Prostate gland (tissue), 2 donors: ENCODE results near the gene LENG1.
A peak's percentile ranks its signal among the peaks of the same experiment; 100 is the strongest.

Source experiments
- CTCF ChIP-seq, 4 experiments: fragments of 200-600 bp in 2 of 4; fragments of 450-650 bp in 2 of 4; sonication (generic) in 2 of 4; IDR thresholded peaks; 1 replicate in 3 of 4; 2 replicates in 1 of 4; pipeline ENCODE4 v1.5.1; 2016 to 2019; ENCODE audit warnings: antibody characterized with exemption in 4 of 4, mild to moderate bottlenecking in 2 of 4, moderate library complexity in 2 of 4
- POLR2AphosphoS5 ChIP-seq: sonication (generic); formaldehyde crosslinking; IDR thresholded peaks from one replicate; pipeline ENCODE4 v1.6.1; 2017; ENCODE audit warnings: antibody characterized with exemption

- TF ChIP-seq CTCF (IDR thresholded peaks at IDR 0.05) (no peak), POLR2AphosphoS5 (peak; percentile 98)
Observed at GRCh38 chr19:54136864-54137698, 22.4 kb downstream of the LENG1 start.
